GM21786 (cell line): Measurements from ENCODE around the gene GNAT2.

Source experiments
- ATAC-seq: cut with Tn5 transposase; IDR thresholded peaks from one replicate; pipeline ENCODE4 v1.9.1; 2021; ENCODE audit not compliant: unreplicated experiment

The GNAT2 gene

GRCh38 chr1:109566982-109567381 lies 52.4 kb downstream of the GNAT2 start:
- ATAC-seq, result no peak

- ATAC-seq, result no peak
Measured at GRCh38 chr1:109565241-109565640, 54.2 kb downstream of the GNAT2 start.

GRCh38 chr1:109564194-109564878 lies 55.1 kb downstream of the GNAT2 start:
- no peak for ATAC-seq

- ATAC-seq, result no peak
Measured at GRCh38 chr1:109559995-109560394, 59.4 kb downstream of the GNAT2 start.

- ATAC-seq, result no peak
Measured at GRCh38 chr1:109557520-109557919, 61.9 kb downstream of the GNAT2 start.

- ATAC-seq, result no peak
Measured at GRCh38 chr1:109556563-109556962, 62.9 kb downstream of the GNAT2 start.
